COR-L47 (cell line): ENCODE data around the gene PEAK1.
"Not testable (repeated sequence)": the region's sequence is repeated elsewhere in the genome, so short reads cannot be mapped to it uniquely, and the experiment has no call there.

Source experiments
- DNase-seq: peaks from one replicate; lab custom pipeline; 2025; lab: John Stamatoyannopoulos, UW

Gene PEAK1

GRCh38 chr15:77224352-77224751 is 195.6 kb downstream of the PEAK1 start:
- DNase-seq = peak; percentile 8

- no peak for DNase-seq
Observed at GRCh38 chr15:77221708-77222107, 198.2 kb downstream of the PEAK1 start.

- DNase-seq = no peak
Observed at GRCh38 chr15:77221174-77221573, 198.7 kb downstream of the PEAK1 start.

GRCh38 chr15:77219841-77220240 is 200.1 kb downstream of the PEAK1 start:
- no peak for DNase-seq

GRCh38 chr15:77209221-77209620 is 210.7 kb downstream of the PEAK1 start:
- no peak for DNase-seq

GRCh38 chr15:77208241-77208640 is 211.7 kb downstream of the PEAK1 start:
- DNase-seq = no peak

- no peak for DNase-seq
Observed at GRCh38 chr15:77201665-77202064, 218.2 kb downstream of the PEAK1 start.

GRCh38 chr15:77196381-77196780 is 223.5 kb downstream of the PEAK1 start:
- DNase-seq = no peak

- DNase-seq = no peak
Observed at GRCh38 chr15:77195586-77195985, 224.3 kb downstream of the PEAK1 start.

GRCh38 chr15:77192451-77192850 is 227.5 kb downstream of the PEAK1 start:
- no peak for DNase-seq

GRCh38 chr15:77191230-77191834 is 228.6 kb downstream of the PEAK1 start:
- DNase-seq = no peak

- DNase-seq = no peak
Observed at GRCh38 chr15:77187751-77188464, 232.0 kb downstream of the PEAK1 start.

GRCh38 chr15:77186594-77187011 is 233.3 kb downstream of the PEAK1 start:
- peak; percentile 20 for DNase-seq

- DNase-seq = no peak
Observed at GRCh38 chr15:77185242-77185785, 234.6 kb downstream of the PEAK1 start.

- not testable (repeated sequence) for DNase-seq
Observed at GRCh38 chr15:77184352-77184751, 235.6 kb downstream of the PEAK1 start.

- DNase-seq = no peak
Observed at GRCh38 chr15:77183066-77183465, 236.8 kb downstream of the PEAK1 start.

GRCh38 chr15:77181305-77182074 is 238.4 kb downstream of the PEAK1 start:
- DNase-seq = no peak

GRCh38 chr15:77180757-77181156 is 239.1 kb downstream of the PEAK1 start:
- no peak for DNase-seq

GRCh38 chr15:77180270-77180669 is 239.6 kb downstream of the PEAK1 start:
- no peak for DNase-seq

GRCh38 chr15:77179541-77179998 is 240.3 kb downstream of the PEAK1 start:
- DNase-seq = no peak

GRCh38 chr15:77178411-77178810 is 241.5 kb downstream of the PEAK1 start:
- no peak for DNase-seq

GRCh38 chr15:77176148-77176547 is 243.8 kb downstream of the PEAK1 start:
- DNase-seq = not testable (repeated sequence)

GRCh38 chr15:77173487-77173886 is 246.4 kb downstream of the PEAK1 start:
- no peak for DNase-seq
